Neural progenitor cell (in vitro differentiated cells): ENCODE data around the gene PDE6B. TPM values are rescaled to one million over a fixed set of nuclear protein-coding genes. Genes with fewer than 3 reads are reported as not detected.

Experiments
- DNase-seq: peaks from one replicate; pipeline ENCODE4 v3.0.0-alpha.2; 2016; ENCODE audit warnings: low spot score
- H2AFZ ChIP-seq: fragments of 200-600 bp; sonication (generic); replicated peaks from 2 replicates; pipeline ENCODE4 v1.6.1; 2016; ENCODE audit warnings: antibody characterized with exemption
- H3F3A ChIP-seq: fragments of 200-600 bp; sonication (generic); 2 replicates; pipeline ENCODE4 v1.6.1; 2016; ENCODE audit warnings: antibody characterized with exemption, low read depth
- H3K27ac ChIP-seq: fragments of 200-600 bp; sonication (generic); 2 replicates; pipeline ENCODE4 v1.5.1; 2016; ENCODE audit warnings: mild to moderate bottlenecking
- H3K27me3 ChIP-seq: fragments of 200-600 bp; sonication (generic); 2 replicates; pipeline ENCODE4 v1.6.1; 2016; ENCODE audit warnings: mild to moderate bottlenecking, moderate library complexity
- H3K36me3 ChIP-seq: fragments of 200-600 bp; sonication (generic); 2 replicates; pipeline ENCODE4 v1.5.1; 2016
- H3K4me1 ChIP-seq: fragments of 200-600 bp; sonication (generic); 2 replicates; pipeline ENCODE4 v1.6.1; 2016; ENCODE audit warnings: mixed run types
- H3K4me2 ChIP-seq: fragments of 200-600 bp; sonication (generic); 2 replicates; pipeline ENCODE4 v1.6.1; 2016
- H3K4me3 ChIP-seq: fragments of 200-600 bp; sonication (generic); 2 replicates; pipeline ENCODE4 v1.5.1; 2016
- H3K79me2 ChIP-seq: fragments of 200-600 bp; sonication (generic); 2 replicates; pipeline ENCODE4 v1.6.1; 2016; ENCODE audit warnings: low read depth
- H3K9ac ChIP-seq: fragments of 200-600 bp; sonication (generic); 2 replicates; pipeline ENCODE4 v1.6.1; 2016
- H3K9me3 ChIP-seq: fragments of 200-600 bp; sonication (generic); 2 replicates; pipeline ENCODE4 v1.5.1; 2016; ENCODE audit warnings: low read depth
- H4K20me1 ChIP-seq: fragments of 200-600 bp; sonication (generic); 2 replicates; pipeline ENCODE4 v1.6.1; 2016; ENCODE audit warnings: low read depth
- H3K27ac Mint-ChIP-seq: 3 replicates; pipeline ENCODE4 v1.8.0; 2021; ENCODE audit warnings: mixed read lengths
- H3K27me3 Mint-ChIP-seq: 2 replicates; pipeline ENCODE4 v1.8.0; 2022; ENCODE audit warnings: low read depth, mild to moderate bottlenecking, inconsistent platforms, moderate library complexity, mixed read lengths; ENCODE audit not compliant: insufficient read depth
- H3K36me3 Mint-ChIP-seq: 3 replicates; pipeline ENCODE4 v1.8.0; 2021; ENCODE audit warnings: mixed read lengths
- H3K4me1 Mint-ChIP-seq: 3 replicates; pipeline ENCODE4 v1.8.0; 2021; ENCODE audit warnings: mixed read lengths
- H3K4me3 Mint-ChIP-seq: 3 replicates; pipeline ENCODE4 v1.8.0; 2021; ENCODE audit warnings: mild to moderate bottlenecking, moderate library complexity, mixed read lengths
- H3K9me3 Mint-ChIP-seq: 3 replicates; pipeline ENCODE4 v1.8.0; 2020; ENCODE audit warnings: mixed read lengths
- EZH2 ChIP-seq: fragments of 200-600 bp; sonication (generic); IDR thresholded peaks from 2 replicates; pipeline ENCODE4 v1.6.1; 2017; ENCODE audit warnings: antibody characterized with exemption, mild to moderate bottlenecking, moderate library complexity
- EZH2phosphoT487 ChIP-seq: fragments of 200-600 bp; sonication (generic); IDR thresholded peaks from 2 replicates; pipeline ENCODE4 v1.6.1; 2017; ENCODE audit warnings: antibody characterized with exemption
- total RNA-seq: library from RNA; depleted of rRNA; stranded (reverse); fragments of >200 nt; gene quantifications from 2 replicates; pipeline ENCODE4 v1.2.3, GENCODE V29; 2015; ENCODE audit warnings: low replicate concordance
- TF ChIP-seq, protein P1 (sequence below): fragments of 200-600 bp; sonication (generic); IDR thresholded peaks from 2 replicates; pipeline ENCODE4 v1.5.1; 2017; ENCODE audit warnings: antibody characterized with exemption, mild to moderate bottlenecking

Gene PDE6B
- total RNA-seq, 1 donor from 2014 or later = 4.3 TPM

DNA sequence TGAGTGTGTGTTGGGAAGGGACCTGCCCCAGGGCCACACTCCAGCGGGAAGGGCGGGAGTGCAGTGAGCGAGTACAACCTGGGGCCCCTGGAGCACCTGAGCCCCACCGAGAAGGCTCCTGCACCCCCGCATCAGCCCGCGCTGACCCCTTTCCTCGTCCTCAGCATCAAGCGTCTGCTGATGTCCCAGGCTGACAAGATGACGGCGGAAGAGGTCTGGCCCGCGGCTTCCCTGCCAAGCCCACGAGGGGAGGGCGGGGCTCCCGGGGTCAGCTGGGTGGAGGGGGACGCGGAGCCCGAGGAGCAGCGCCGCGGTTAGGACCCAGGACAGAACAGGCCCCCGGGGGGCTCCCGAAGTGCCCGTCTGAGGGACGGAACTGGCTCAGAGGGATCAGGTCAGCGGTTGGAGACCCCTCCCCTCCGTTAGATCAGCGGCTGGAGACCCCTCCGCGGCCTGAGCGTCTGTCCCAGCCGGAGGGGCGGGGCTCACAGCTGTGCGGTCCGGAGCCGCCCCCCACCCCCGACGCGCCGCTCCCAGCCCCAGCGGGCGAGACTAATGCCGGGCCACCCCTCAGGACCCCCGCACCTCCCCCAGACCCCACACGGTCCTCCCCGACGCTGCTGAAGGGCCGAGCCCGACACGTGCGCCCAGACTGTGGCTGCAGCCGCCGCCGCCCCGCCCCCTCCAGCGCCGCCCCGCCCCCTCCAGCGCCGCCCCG is 55.7 kb downstream of the PDE6B start:
- peaks cover 6% of the 10 kb centered on the region for H3K27me3 Mint-ChIP-seq
- peak overlapping the region; percentile 72 for H3K4me3 Mint-ChIP-seq
- peaks cover 6% of the 10 kb centered on the region for H3K4me1 Mint-ChIP-seq
- no peaks in the 10 kb centered on the region for H4K20me1 ChIP-seq
- H3K36me3 Mint-ChIP-seq = no peaks in the 10 kb centered on the region
- H3K9me3 ChIP-seq = no peaks in the 10 kb centered on the region
- H3K4me3 ChIP-seq = peak overlapping the region; percentile 61
- H3K79me2 ChIP-seq = no peaks in the 10 kb centered on the region
- peak overlapping the region; percentile 79 for H2AFZ ChIP-seq
- peaks cover 4% of the 10 kb centered on the region for H3F3A ChIP-seq
- H3K9ac ChIP-seq = no peak overlapping the region
- peaks cover 3% of the 10 kb centered on the region for H3K9me3 Mint-ChIP-seq
- H3K4me1 ChIP-seq = peaks cover 8% of the 10 kb centered on the region
- TF ChIP-seq, protein P1, sequence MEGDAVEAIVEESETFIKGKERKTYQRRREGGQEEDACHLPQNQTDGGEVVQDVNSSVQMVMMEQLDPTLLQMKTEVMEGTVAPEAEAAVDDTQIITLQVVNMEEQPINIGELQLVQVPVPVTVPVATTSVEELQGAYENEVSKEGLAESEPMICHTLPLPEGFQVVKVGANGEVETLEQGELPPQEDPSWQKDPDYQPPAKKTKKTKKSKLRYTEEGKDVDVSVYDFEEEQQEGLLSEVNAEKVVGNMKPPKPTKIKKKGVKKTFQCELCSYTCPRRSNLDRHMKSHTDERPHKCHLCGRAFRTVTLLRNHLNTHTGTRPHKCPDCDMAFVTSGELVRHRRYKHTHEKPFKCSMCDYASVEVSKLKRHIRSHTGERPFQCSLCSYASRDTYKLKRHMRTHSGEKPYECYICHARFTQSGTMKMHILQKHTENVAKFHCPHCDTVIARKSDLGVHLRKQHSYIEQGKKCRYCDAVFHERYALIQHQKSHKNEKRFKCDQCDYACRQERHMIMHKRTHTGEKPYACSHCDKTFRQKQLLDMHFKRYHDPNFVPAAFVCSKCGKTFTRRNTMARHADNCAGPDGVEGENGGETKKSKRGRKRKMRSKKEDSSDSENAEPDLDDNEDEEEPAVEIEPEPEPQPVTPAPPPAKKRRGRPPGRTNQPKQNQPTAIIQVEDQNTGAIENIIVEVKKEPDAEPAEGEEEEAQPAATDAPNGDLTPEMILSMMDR = no peak
- no peak for TF ChIP-seq EZH2
- TF ChIP-seq EZH2phosphoT487 = no peak
- H3K27ac ChIP-seq = no peak overlapping the region
- H3K27me3 ChIP-seq = peaks cover 10% of the 10 kb centered on the region
- no peak overlapping the region for H3K27ac Mint-ChIP-seq
- H3K36me3 ChIP-seq = no peaks in the 10 kb centered on the region
- peak overlapping the region; percentile 99 for H3K4me2 ChIP-seq
- DNase-seq = peak; percentile 80

DNA sequence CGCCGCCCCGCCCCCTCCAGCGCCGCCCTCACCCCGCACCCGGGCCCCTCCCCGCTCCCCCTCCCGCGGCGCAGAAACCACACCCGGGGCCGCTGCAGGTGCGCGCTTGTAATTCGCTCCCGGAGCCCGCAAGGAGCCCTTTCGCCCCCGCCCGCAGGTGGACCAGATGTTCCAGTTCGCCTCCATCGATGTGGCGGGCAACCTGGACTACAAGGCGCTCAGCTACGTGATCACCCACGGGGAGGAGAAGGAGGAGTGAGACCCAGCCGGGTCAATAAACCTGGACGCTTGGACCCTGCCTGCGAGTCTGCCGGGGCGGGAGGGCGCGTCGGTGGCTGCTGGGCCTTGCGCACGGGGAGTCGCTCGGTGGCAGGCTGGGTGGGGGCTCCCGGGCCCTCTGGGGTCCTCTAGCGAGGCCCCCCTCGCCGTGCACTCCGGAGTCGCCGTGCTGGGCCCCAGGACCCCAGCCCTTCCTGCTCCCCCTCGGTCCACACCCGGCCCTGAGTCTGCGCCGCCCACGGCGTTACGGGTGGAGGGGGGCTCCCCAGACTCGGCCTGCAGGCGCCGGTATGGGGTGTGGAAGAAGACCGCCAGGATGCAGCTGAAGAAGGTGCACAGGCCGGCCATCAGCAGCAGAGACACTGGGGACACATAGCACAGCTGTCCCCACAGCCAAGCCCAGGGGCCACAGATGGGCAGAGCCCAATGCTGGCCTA is 56.5 kb downstream of the PDE6B start:
- H3K4me1 ChIP-seq = peaks cover 8% of the 10 kb centered on the region
- Mint-ChIP-seq H3K36me3 (no peaks in the 10 kb centered on the region), H3K27me3 (peaks cover 8% of the 10 kb centered on the region), H3K27ac (no peak overlapping the region), H3K4me3 (peak overlapping the region; percentile 38), H3K4me1 (peaks cover 6% of the 10 kb centered on the region), H3K9me3 (peaks cover 3% of the 10 kb centered on the region)
- no peak overlapping the region for H3K4me2 ChIP-seq
- TF ChIP-seq EZH2 (no peak), EZH2phosphoT487 (no peak)
- TF ChIP-seq, protein P1 = no peak
- peaks cover 4% of the 10 kb centered on the region for H3F3A ChIP-seq
- peak; percentile 63 for DNase-seq
- H3K9me3 ChIP-seq = no peaks in the 10 kb centered on the region
- no peak overlapping the region for H3K27ac ChIP-seq
- H4K20me1 ChIP-seq = no peaks in the 10 kb centered on the region
- no peaks in the 10 kb centered on the region for H3K79me2 ChIP-seq
- no peaks in the 10 kb centered on the region for H3K36me3 ChIP-seq
- no peak overlapping the region for H3K9ac ChIP-seq
- H3K27me3 ChIP-seq = peaks cover 10% of the 10 kb centered on the region
- H2AFZ ChIP-seq = no peak overlapping the region
- H3K4me3 ChIP-seq = no peak overlapping the region

DNA sequence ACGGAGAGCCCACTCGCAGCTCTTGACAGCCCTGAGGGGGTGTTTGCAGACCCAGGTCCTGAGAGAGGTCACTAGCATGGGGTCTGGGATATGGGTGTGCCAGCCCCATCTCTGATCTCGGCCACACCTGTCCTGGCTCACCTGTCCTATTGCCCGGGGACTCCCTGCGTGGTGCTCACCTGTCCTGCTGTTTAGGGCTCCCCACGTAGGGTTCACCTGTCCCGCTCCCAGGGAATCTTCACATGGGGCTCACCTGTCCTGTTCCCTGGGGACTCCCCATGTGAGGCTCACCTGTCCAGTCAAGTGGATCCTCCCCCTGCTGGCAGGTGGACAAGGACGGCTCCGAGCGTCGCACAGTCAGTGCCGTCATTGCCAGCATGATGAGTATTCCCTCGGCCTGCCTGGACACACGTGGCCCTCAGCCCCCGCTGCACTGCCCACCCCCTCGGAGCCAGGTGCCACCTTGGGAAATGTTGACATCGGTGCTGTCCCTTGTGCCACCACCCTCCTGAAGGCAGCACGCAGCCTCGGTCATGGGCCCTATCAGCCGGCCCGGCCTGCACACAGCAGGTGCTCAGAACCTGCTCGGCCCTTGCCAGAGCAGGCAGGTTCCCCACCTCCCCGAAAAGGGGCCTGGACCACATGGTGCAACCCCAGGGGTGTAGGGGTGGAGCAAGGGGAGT is 57.3 kb downstream of the PDE6B start:
- TF ChIP-seq, protein P1 = no peak
- TF ChIP-seq EZH2phosphoT487 = no peak
- no peak for TF ChIP-seq EZH2
- Histone ChIP-seq H3K9ac (no peak overlapping the region), H3K4me3 (no peak overlapping the region), H3K36me3 (no peaks in the 10 kb centered on the region), H3K27ac (no peak overlapping the region), H3F3A (peaks cover 4% of the 10 kb centered on the region), H3K27me3 (peaks cover 10% of the 10 kb centered on the region), H4K20me1 (no peaks in the 10 kb centered on the region), H2AFZ (no peak overlapping the region), H3K79me2 (no peaks in the 10 kb centered on the region), H3K4me2 (no peak overlapping the region), H3K4me1 (peaks cover 8% of the 10 kb centered on the region), H3K9me3 (no peaks in the 10 kb centered on the region)
- no peak for DNase-seq
- H3K36me3 Mint-ChIP-seq = no peaks in the 10 kb centered on the region
- peaks cover 3% of the 10 kb centered on the region for H3K9me3 Mint-ChIP-seq
- peaks cover 9% of the 10 kb centered on the region for H3K27me3 Mint-ChIP-seq
- peaks cover 7% of the 10 kb centered on the region for H3K4me1 Mint-ChIP-seq
- no peak overlapping the region for H3K27ac Mint-ChIP-seq
- H3K4me3 Mint-ChIP-seq = peak overlapping the region; percentile 38
